ENCODE measurements around the gene IRS2.

- TF ChIP-seq GATA3 (IDR thresholded peaks at IDR 0.05; ENCODE audit: low read depth, low read length) = no peak
- TF ChIP-seq GATA2 (IDR thresholded peaks at IDR 0.05; ENCODE audit: low read depth, low read length) = peak; percentile 43
Measured at GRCh38 chr13:109790942-109791605, 4.7 kb upstream of the IRS2 start.
